ENCODE measurements around the gene SNX15.

- TF ChIP-seq CTCF (IDR thresholded peaks at IDR 0.05): no peak
- no peak for TF ChIP-seq ZFX (IDR thresholded peaks at IDR 0.05; ENCODE audit: borderline replicate concordance)
Observed at GRCh38 chr11:65087827-65088226, 60.6 kb downstream of the SNX15 start.
